IPS-18a (cell line): ENCODE data around the gene C16orf87.
"Not testable (repeated sequence)": the region's sequence is repeated elsewhere in the genome, so short reads cannot be mapped to it uniquely, and the experiment has no call there.

Experiments
- H3K27ac ChIP-seq: one replicate; pipeline ENCODE4 v1.5.1; 2013; ENCODE audit warnings: low read length
- H3K27me3 ChIP-seq: one replicate; pipeline ENCODE4 v1.6.1; 2013; ENCODE audit warnings: mild to moderate bottlenecking, low read length; ENCODE audit not compliant: control insufficient read depth, insufficient read depth
- H3K36me3 ChIP-seq: one replicate; pipeline ENCODE4 v1.6.1; 2013; ENCODE audit warnings: low read depth, low read length; ENCODE audit not compliant: control insufficient read depth
- H3K4me1 ChIP-seq: one replicate; pipeline ENCODE4 v1.6.1; 2013; ENCODE audit warnings: low read depth, low read length; ENCODE audit not compliant: control insufficient read depth
- H3K4me3 ChIP-seq: one replicate; pipeline ENCODE4 v1.5.1; 2013; ENCODE audit warnings: low read length
- H3K9ac ChIP-seq: one replicate; pipeline ENCODE4 v1.6.1; 2013; ENCODE audit warnings: mild to moderate bottlenecking, low read length, moderate library complexity
- H3K9me3 ChIP-seq: one replicate; pipeline ENCODE4 v1.6.1; 2013; ENCODE audit warnings: low read depth, low read length; ENCODE audit not compliant: control insufficient read depth

Gene C16orf87

GRCh38 chr16:46830902-46831647, at the start of gene C16orf87:
TSS of gene C16orf87 (minus strand) at chr16:46831180. CDS start at chr16:46831149, 31 bp downstream.
- Histone ChIP-seq H3K9me3 (no peaks in the 10 kb centered on the region), H3K4me1 (peaks cover 18% of the 10 kb centered on the region), H3K9ac (peak within 1 kb of the TSS; percentile 94), H3K36me3 (no peaks in the 10 kb centered on the region), H3K4me3 (peak within 1 kb of the TSS; percentile 98), H3K27ac (peak within 1 kb of the TSS; percentile 67), H3K27me3 (no peaks in the 10 kb centered on the region)

- Histone ChIP-seq H3K4me1 (no peaks in the 10 kb centered on the region), H3K9me3 (no peaks in the 10 kb centered on the region), H3K36me3 (no peaks in the 10 kb centered on the region), H3K9ac (no peak overlapping the region), H3K4me3 (no peak overlapping the region), H3K27me3 (no peaks in the 10 kb centered on the region), H3K27ac (no peak overlapping the region)
Observed at GRCh38 chr16:46875243-46875642, 44.3 kb upstream of the C16orf87 start.

- H3K4me1 ChIP-seq = no peaks in the 10 kb centered on the region
- H3K9ac ChIP-seq = no peak overlapping the region
- H3K27me3 ChIP-seq = no peaks in the 10 kb centered on the region
- H3K36me3 ChIP-seq = no peaks in the 10 kb centered on the region
- no peaks in the 10 kb centered on the region for H3K9me3 ChIP-seq
- no peak overlapping the region for H3K27ac ChIP-seq
- H3K4me3 ChIP-seq = no peak overlapping the region
Observed at GRCh38 chr16:46873201-46873600, 42.2 kb upstream of the C16orf87 start.

DNA sequence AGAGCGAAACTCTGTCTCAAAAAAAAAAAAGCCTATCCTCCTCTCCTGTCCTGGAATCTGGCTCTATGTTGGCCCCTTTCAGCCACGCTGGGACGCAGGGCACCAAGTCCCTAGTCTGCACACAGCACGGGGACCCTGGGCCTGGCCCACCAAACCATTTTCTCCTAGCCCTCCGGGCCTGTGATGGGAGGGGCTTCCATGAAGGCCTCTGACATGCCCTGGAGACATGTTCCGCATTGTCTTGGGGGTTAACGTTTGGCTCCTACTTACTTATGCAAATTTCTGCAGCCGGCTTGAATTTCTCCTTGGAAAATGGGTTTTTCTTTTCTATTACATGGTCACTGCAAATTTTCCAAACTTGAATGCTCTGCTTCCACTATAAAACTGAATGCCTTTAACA, 40.6 kb upstream of the C16orf87 start:
- no peaks in the 10 kb centered on the region for H3K4me1 ChIP-seq
- H3K4me3 ChIP-seq = no peak overlapping the region
- no peaks in the 10 kb centered on the region for H3K36me3 ChIP-seq
- no peak overlapping the region for H3K9ac ChIP-seq
- no peak overlapping the region for H3K27ac ChIP-seq
- no peaks in the 10 kb centered on the region for H3K9me3 ChIP-seq
- no peaks in the 10 kb centered on the region for H3K27me3 ChIP-seq

DNA sequence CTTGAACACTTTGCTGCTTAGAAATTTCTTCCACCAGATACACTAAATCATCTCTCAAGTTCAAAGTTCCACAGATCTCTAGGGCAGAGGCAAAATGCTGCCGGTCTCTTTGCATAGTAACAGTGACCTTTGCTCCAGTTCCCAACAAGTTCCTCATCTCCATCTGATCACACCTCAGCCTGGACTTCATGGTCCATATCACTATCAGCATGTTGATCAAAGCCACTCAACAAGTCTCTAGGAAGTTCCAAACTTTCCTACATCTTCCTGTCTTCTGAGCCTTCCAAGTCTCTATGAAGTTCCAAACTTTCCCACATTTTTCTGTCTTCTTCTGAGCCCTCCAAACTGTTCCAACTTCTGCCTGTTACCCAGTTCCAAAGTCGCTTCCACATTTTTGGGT, 37.9 kb upstream of the C16orf87 start:
- not testable (repeated sequence) for H3K27ac ChIP-seq, H3K9me3 ChIP-seq, H3K27me3 ChIP-seq, H3K36me3 ChIP-seq, H3K9ac ChIP-seq, H3K4me3 ChIP-seq, H3K4me1 ChIP-seq

DNA sequence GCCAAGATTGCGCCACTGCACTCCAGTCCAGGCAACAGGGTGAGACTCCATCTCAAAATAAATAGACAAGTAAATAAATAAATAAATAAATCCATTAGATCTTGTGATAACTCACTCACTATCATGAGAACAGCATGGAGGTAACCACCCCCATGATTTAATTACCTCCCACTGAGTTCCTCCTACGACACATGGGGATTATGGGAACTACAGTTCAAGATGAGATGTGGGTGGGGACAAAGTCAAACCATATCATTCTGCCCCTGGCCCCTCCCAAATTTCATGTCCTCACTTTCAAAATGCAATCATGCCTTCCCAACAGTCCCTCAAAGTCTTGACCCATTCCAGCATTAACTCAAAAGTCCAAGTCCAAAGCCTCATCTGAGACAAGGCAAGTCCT, 36.5 kb upstream of the C16orf87 start:
- H3K4me1 ChIP-seq, H3K9me3 ChIP-seq, H3K27ac ChIP-seq, H3K36me3 ChIP-seq, H3K9ac ChIP-seq, H3K4me3 ChIP-seq, H3K27me3 ChIP-seq: not testable (repeated sequence)

DNA sequence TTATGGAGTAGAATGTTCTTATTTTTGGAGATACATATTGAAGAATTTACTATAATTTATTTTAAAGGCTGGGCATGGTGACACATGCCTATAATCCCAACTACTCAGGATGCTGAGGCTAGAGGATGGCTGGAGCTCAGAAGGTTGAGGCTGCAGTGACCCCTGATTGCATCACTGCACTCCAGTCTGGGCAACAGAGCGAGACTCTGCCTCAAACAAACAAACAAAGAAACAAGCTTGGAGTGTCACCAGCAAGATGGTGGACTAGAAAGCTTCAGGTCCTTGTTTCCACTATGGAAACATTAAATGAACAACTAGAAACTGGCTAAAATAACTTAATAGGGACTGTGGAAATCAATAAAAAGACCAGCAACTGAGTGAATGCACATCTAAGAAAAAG, 35.3 kb upstream of the C16orf87 start:
- H3K9ac ChIP-seq = no peak overlapping the region
- H3K36me3 ChIP-seq = no peaks in the 10 kb centered on the region
- H3K27me3 ChIP-seq = no peaks in the 10 kb centered on the region
- no peaks in the 10 kb centered on the region for H3K4me1 ChIP-seq
- H3K27ac ChIP-seq = no peak overlapping the region
- no peaks in the 10 kb centered on the region for H3K9me3 ChIP-seq
- H3K4me3 ChIP-seq = no peak overlapping the region

DNA sequence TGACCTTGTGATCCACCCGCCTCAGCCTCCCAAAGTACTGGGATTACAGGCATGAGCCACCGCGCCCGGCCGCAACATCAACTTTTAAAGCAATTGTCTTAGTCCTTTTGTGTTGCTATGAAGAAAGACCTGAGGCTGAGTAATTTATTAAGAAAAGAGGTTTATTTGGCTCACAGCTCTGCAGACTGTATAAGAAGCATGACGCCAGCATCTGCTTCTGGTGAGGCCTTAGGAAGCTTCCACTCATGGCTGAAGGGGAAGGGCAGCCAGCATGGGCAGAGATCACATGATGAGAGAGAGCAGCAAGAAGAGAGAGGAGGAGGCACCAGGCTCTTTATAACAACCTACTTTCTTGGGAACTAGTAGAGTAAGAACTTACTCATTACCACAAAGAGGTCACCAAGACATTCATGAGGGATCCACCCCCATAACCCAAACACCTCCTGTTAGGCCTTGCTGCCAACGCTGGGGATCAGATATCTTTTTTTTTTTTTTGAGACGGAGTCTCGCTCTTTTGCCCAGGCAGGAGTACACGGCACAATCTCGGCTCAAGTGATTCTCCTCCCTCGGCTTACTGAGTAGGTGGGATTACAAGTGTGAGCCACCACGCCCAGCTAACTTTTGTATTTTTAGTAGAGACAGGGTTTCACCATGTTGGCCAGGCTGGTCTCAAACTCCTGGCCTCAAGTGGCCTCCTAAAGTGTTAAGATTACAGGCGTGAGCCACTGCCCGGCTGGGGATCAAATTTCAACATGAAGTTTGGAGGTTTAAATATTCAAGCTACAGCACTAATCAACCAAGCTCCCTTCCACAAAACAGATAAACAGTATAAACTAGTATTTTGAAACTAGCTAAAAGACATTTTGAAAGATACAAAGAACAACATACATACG, 31.8 kb upstream of the C16orf87 start:
- H3K27me3 ChIP-seq = no peaks in the 10 kb centered on the region
- H3K9me3 ChIP-seq = no peaks in the 10 kb centered on the region
- H3K4me3 ChIP-seq = no peak overlapping the region
- no peak overlapping the region for H3K9ac ChIP-seq
- H3K4me1 ChIP-seq = no peaks in the 10 kb centered on the region
- H3K36me3 ChIP-seq = no peaks in the 10 kb centered on the region
- H3K27ac ChIP-seq = no peak overlapping the region

DNA sequence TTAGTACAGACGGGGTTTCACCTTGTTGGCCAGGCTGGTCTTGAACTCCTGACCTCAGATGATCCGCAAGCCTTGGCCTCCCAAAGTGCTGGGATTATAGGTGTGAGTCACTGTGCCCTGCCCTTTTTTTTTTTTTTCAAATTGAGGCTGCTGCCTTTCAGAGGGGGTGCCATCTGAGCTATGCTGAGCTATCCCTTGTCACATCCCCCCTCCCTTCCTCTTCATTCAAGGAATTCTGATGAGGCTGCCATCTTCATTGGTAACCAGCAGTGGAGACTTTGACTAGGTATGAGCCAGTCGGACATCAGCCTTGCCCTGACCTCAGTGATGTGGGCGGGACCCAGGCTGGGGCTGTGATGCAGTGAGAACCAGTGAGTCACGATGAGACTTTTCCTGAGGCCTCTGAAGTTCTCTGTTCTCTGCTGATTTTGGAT, 28.8 kb upstream of the C16orf87 start:
- Histone ChIP-seq H3K9ac (no peak overlapping the region), H3K9me3 (no peaks in the 10 kb centered on the region), H3K27ac (no peak overlapping the region), H3K4me1 (no peaks in the 10 kb centered on the region), H3K36me3 (no peaks in the 10 kb centered on the region), H3K27me3 (no peaks in the 10 kb centered on the region), H3K4me3 (no peak overlapping the region)

DNA sequence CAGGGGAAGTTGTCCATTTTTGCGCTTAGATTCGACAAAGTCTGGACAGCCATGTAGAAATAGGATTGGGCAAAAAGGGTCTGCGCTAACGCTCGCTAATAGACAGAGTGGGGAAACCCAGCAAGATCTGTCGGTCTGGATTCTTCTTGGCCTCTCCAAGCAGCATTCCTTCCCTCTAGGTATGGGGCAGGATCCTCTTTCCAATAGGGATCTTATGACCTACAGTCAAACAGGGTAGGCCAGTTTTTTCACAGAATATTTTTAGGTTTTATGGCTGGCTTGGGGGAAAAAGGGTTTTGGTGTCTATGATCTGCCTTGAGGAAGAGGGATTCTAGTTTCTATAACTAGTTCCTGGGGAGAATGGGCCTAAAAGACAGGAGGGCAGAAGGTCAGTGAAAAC, 27.2 kb upstream of the C16orf87 start:
- H3K27ac ChIP-seq = no peak overlapping the region
- H3K27me3 ChIP-seq = no peaks in the 10 kb centered on the region
- no peak overlapping the region for H3K9ac ChIP-seq
- no peak overlapping the region for H3K4me3 ChIP-seq
- peaks cover 3% of the 10 kb centered on the region for H3K4me1 ChIP-seq
- no peaks in the 10 kb centered on the region for H3K36me3 ChIP-seq
- H3K9me3 ChIP-seq = no peaks in the 10 kb centered on the region

GRCh38 chr16:46857368-46857945, 26.5 kb upstream of the C16orf87 start:
- Histone ChIP-seq H3K27me3 (no peaks in the 10 kb centered on the region), H3K9me3 (no peaks in the 10 kb centered on the region), H3K27ac (no peak overlapping the region), H3K9ac (no peak overlapping the region), H3K36me3 (no peaks in the 10 kb centered on the region), H3K4me3 (no peak overlapping the region), H3K4me1 (peaks cover 3% of the 10 kb centered on the region)
